Natural killer cell (primary cell): ENCODE measurements around the gene ZCCHC13. TPM values are rescaled to one million over a fixed set of nuclear protein-coding genes. Genes with fewer than 3 reads are reported as not detected.
"Not testable (repeated sequence)": the region's sequence is repeated elsewhere in the genome, so short reads cannot be mapped to it uniquely, and the experiment has no call there.

Experiments
- ATAC-seq, 3 donors: fragments of 150-1000 bp in 2 of 3; fragments of 200-7000 bp in 1 of 3; cut with Tn5 transposase; 1 replicate in 1 of 3; 2 replicates in 2 of 3; pipeline ENCODE4 v1.10.0; 2021; ENCODE audit warnings: mild to moderate bottlenecking in 2 of 3, moderate library complexity in 2 of 3
- DNase-seq, 2 donors: peaks; one replicate each; pipeline versions ENCODE4 v3.0.0 to v3.0.0-alpha.2; 2013 to 2021; ENCODE audit warnings: mixed read lengths in 1 of 2
- H3K27ac ChIP-seq: one replicate; pipeline ENCODE4 v1.5.1; 2013; ENCODE audit warnings: mild to moderate bottlenecking, low read length
- H3K27me3 ChIP-seq: one replicate; pipeline ENCODE4 v1.6.1; 2013; ENCODE audit warnings: low read length; ENCODE audit not compliant: control insufficient read depth, insufficient read depth
- H3K36me3 ChIP-seq: one replicate; pipeline ENCODE4 v1.6.1; 2013; ENCODE audit warnings: low read length; ENCODE audit not compliant: control insufficient read depth, insufficient read depth
- H3K4me1 ChIP-seq: one replicate; pipeline ENCODE4 v1.6.1; 2013; ENCODE audit warnings: low read length; ENCODE audit not compliant: control insufficient read depth, insufficient read depth
- H3K4me3 ChIP-seq: one replicate; pipeline ENCODE4 v1.5.1; 2013; ENCODE audit warnings: low read length
- H3K9me3 ChIP-seq: one replicate; pipeline ENCODE4 v1.6.1; 2013; ENCODE audit warnings: low read length; ENCODE audit not compliant: control insufficient read depth, insufficient read depth
- H3K27ac Mint-ChIP-seq, 2 donors: one replicate each; pipeline ENCODE4 v1.8.0; 2022; ENCODE audit warnings: mild to moderate bottlenecking in 2 of 2, mixed read lengths in 2 of 2, moderate library complexity in 1 of 2
- H3K27me3 Mint-ChIP-seq, 2 donors: one replicate each; pipeline ENCODE4 v1.8.0; 2022; ENCODE audit warnings: low read depth in 2 of 2, mixed read lengths in 2 of 2
- H3K36me3 Mint-ChIP-seq: one replicate; pipeline ENCODE4 v1.8.0; 2022; ENCODE audit warnings: mixed read lengths
- H3K4me1 Mint-ChIP-seq, 2 donors: one replicate each; pipeline ENCODE4 v1.8.0; 2022; ENCODE audit warnings: mixed read lengths in 2 of 2
- H3K4me3 Mint-ChIP-seq: one replicate; pipeline ENCODE4 v1.8.0; 2022; ENCODE audit warnings: mild to moderate bottlenecking, moderate library complexity, mixed read lengths
- H3K9me3 Mint-ChIP-seq, 2 donors: one replicate each; pipeline ENCODE4 v1.8.0; 2022; ENCODE audit warnings: mixed read lengths in 2 of 2
- CTCF ChIP-seq: fragments of 200-600 bp; IDR thresholded peaks from one replicate; pipeline ENCODE4 v1.8.0; 2022; ENCODE audit warnings: antibody characterized with exemption
- WGBS: methylation state at CpG from one replicate; pipeline ENCODE4 v1.1.7; 2013; ENCODE audit warnings: missing lambda C conversion rate; ENCODE audit not compliant: insufficient coverage; 5-methylcytosine and 5-hydroxymethylcytosine counted together
- intact Hi-C: fragments of 100-400 bp; cut with micrococcal nuclease; formaldehyde crosslinking; loops from one replicate; pipeline ENCODE4 v1.14.2; 2022
- total RNA-seq, 4 donors: library from RNA; stranded (reverse); fragments of 120-200 nt in 1 of 4; gene quantifications; one replicate each; pipeline versions ENCODE4 v1.2.3 to v1.2.4, GENCODE V29; 2013 to 2022

ZCCHC13 gene
- total RNA-seq, 3 donors from 2014 or later (not counting 1 experiment from before 2014, with no cell fraction given): not detected

- Histone ChIP-seq H3K4me1 (no peaks in the 10 kb centered on the region), H3K36me3 (no peaks in the 10 kb centered on the region), H3K9me3 (no peaks in the 10 kb centered on the region), H3K27ac (no peak overlapping the region), H3K27me3 (no peaks in the 10 kb centered on the region), H3K4me3 (no peak overlapping the region)
- Mint-ChIP-seq H3K4me1 (no peaks in the 10 kb centered on the region), H3K4me3 (no peak overlapping the region), H3K9me3 (no peaks in the 10 kb centered on the region), H3K36me3 (no peaks in the 10 kb centered on the region), H3K27ac (no peak overlapping the region), H3K27me3 (peaks cover 0 to 28% of the 10 kb centered on the region in 2 donors)
- DNase-seq (no peak), ATAC-seq (no peak)
- intact Hi-C loops: no loop called here
- TF ChIP-seq CTCF: no peak
- WGBS: no CpG with 5 or more reads among the region's 4 CpGs
Observed at GRCh38 chrX:74300869-74301268, 3.1 kb upstream of the ZCCHC13 start.

DNA sequence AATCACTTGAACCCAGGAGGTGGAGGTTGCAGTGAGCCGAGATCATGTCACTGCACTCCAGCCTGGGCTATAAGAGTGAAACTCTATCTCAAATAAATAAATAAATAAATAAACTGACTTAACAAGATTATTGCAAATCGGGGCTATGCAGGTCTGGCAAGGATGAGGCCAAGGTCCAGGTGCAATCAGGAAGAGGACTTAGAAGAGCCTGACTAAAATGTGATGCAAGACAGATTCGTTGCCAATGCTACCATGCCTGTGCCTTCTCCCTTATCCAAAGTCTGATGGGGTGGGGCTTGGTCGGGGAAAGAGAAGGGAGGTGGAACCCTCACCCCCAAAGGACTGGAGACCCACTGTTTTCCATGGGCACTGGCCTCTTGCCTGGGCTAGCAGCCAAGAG, 14.7 kb downstream of the ZCCHC13 start:
- H3K9me3 Mint-ChIP-seq: no peaks in the 10 kb centered on the region
- H3K27me3 ChIP-seq: no peaks in the 10 kb centered on the region
- intact Hi-C loops: no loop called here
- no peak overlapping the region for H3K4me3 Mint-ChIP-seq
- H3K36me3 ChIP-seq: no peaks in the 10 kb centered on the region
- WGBS: 100% methylated on average over 1 of the region's 4 CpGs
- no peaks in the 10 kb centered on the region for H3K4me1 Mint-ChIP-seq
- no peak for DNase-seq
- no peaks in the 10 kb centered on the region for H3K4me1 ChIP-seq
- no peak overlapping the region for H3K4me3 ChIP-seq
- no peak for ATAC-seq
- no peak overlapping the region for H3K27ac Mint-ChIP-seq
- TF ChIP-seq CTCF: no peak
- H3K36me3 Mint-ChIP-seq: no peaks in the 10 kb centered on the region
- H3K27me3 Mint-ChIP-seq: peaks cover 0 to 8% of the 10 kb centered on the region in 2 donors
- H3K9me3 ChIP-seq: no peaks in the 10 kb centered on the region
- H3K27ac ChIP-seq: no peak overlapping the region

- H3K27me3 ChIP-seq, H3K27ac Mint-ChIP-seq, H3K4me3 ChIP-seq, H3K9me3 Mint-ChIP-seq, H3K36me3 ChIP-seq, H3K27ac ChIP-seq, DNase-seq, intact Hi-C loops, H3K36me3 Mint-ChIP-seq, H3K4me3 Mint-ChIP-seq, ATAC-seq, H3K4me1 ChIP-seq, H3K4me1 Mint-ChIP-seq, H3K9me3 ChIP-seq, H3K27me3 Mint-ChIP-seq: not testable (repeated sequence)
- WGBS: 100% methylated on average over 2 of the region's 2 CpGs
Observed at GRCh38 chrX:74319321-74319720, 15.3 kb downstream of the ZCCHC13 start.

GRCh38 chrX:74321191-74321590, 17.2 kb downstream of the ZCCHC13 start:
- H3K36me3 Mint-ChIP-seq: no peaks in the 10 kb centered on the region
- no peaks in the 10 kb centered on the region for H3K4me1 Mint-ChIP-seq
- intact Hi-C loops: no loop called here
- WGBS: 92% methylated on average over 27 of the region's 27 CpGs
- no peaks in the 10 kb centered on the region for H3K27me3 ChIP-seq
- no peak overlapping the region for H3K27ac Mint-ChIP-seq
- H3K4me3 Mint-ChIP-seq: no peak overlapping the region
- H3K27me3 Mint-ChIP-seq: no peaks in the 10 kb centered on the region
- H3K9me3 ChIP-seq: no peaks in the 10 kb centered on the region
- no peaks in the 10 kb centered on the region for H3K4me1 ChIP-seq
- no peak overlapping the region for H3K4me3 ChIP-seq
- no peaks in the 10 kb centered on the region for H3K9me3 Mint-ChIP-seq
- ATAC-seq: no peak
- no peak overlapping the region for H3K27ac ChIP-seq
- no peak for DNase-seq
- TF ChIP-seq CTCF: no peak
- no peaks in the 10 kb centered on the region for H3K36me3 ChIP-seq
